Upper lobe of left lung (tissue), 4 donors: ENCODE measurements around the gene MOCS1.

ENCODE experiments used
- CTCF ChIP-seq, 6 experiments: fragments of 450-650 bp in 4 of 6; fragments of 200-600 bp in 2 of 6; sonication (generic) in 2 of 6; IDR thresholded peaks; one replicate each; pipeline ENCODE4 v1.5.1; 2016 to 2019; ENCODE audit warnings: antibody characterized with exemption in 6 of 6
- EP300 ChIP-seq, 4 donors: sonication (generic); formaldehyde crosslinking; IDR thresholded peaks; one replicate each; pipeline ENCODE4 v1.5.1; 2017; ENCODE audit warnings: antibody characterized with exemption in 4 of 4, control low read depth in 2 of 4

GRCh38 chr6:39903656-39904055 lies 30.6 kb downstream of the MOCS1 start:
- no peak for TF ChIP-seq CTCF (IDR thresholded peaks at IDR 0.05)
- no peak for TF ChIP-seq EP300 (IDR thresholded peaks at IDR 0.05)
